Thyroid gland (tissue), 4 donors: Measurements from ENCODE around the gene ZNF784.

ENCODE experiments used
- POLR2A ChIP-seq, 2 donors: fragments of 450-650 bp; IDR thresholded peaks; one replicate each; pipeline ENCODE4 v1.6.1; 2017; ENCODE audit warnings: antibody characterized with exemption in 2 of 2, mild to moderate bottlenecking in 2 of 2, moderate library complexity in 1 of 2
- TF ChIP-seq, protein P1 (sequence below), 6 experiments: fragments of 200-600 bp in 3 of 6; fragments of 450-650 bp in 3 of 6; sonication (generic) in 3 of 6; IDR thresholded peaks; one replicate each; pipeline ENCODE4 v1.5.1; 2016 to 2019; ENCODE audit warnings: antibody characterized with exemption in 6 of 6, mild to moderate bottlenecking in 2 of 6, inconsistent platforms in 1 of 6, moderate library complexity in 1 of 6

DNA sequence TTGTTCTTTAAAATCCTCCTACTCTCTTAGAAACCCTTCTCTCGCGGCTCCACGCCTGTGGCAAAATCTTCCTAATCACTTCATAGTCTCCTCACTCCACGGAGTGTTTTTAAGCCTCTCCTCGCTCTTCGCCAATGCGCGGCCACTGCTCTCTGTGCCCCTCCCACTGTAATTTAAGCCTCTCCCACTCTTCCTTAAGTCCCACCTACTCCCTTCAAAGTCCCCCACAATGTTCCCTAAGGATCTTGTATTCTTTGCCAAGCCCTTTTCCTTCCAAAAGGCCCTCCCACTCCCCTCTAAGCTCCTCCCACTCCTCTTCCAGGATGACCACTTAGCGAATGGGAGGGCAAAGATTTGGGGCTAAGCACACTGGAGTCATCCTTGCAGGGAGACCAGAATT is 26.3 kb downstream of the ZNF784 start:
- TF ChIP-seq, protein P1, sequence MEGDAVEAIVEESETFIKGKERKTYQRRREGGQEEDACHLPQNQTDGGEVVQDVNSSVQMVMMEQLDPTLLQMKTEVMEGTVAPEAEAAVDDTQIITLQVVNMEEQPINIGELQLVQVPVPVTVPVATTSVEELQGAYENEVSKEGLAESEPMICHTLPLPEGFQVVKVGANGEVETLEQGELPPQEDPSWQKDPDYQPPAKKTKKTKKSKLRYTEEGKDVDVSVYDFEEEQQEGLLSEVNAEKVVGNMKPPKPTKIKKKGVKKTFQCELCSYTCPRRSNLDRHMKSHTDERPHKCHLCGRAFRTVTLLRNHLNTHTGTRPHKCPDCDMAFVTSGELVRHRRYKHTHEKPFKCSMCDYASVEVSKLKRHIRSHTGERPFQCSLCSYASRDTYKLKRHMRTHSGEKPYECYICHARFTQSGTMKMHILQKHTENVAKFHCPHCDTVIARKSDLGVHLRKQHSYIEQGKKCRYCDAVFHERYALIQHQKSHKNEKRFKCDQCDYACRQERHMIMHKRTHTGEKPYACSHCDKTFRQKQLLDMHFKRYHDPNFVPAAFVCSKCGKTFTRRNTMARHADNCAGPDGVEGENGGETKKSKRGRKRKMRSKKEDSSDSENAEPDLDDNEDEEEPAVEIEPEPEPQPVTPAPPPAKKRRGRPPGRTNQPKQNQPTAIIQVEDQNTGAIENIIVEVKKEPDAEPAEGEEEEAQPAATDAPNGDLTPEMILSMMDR (IDR thresholded peaks at IDR 0.05): no peak
- no peak for TF ChIP-seq POLR2A (IDR thresholded peaks at IDR 0.05)
